GM12878 (cell line): ENCODE measurements around the gene TANC1.

Experiments
- BCL3 ChIP-seq: IDR thresholded peaks from 2 replicates; pipeline ENCODE4 v1.6.1; 2011; ENCODE audit warnings: borderline replicate concordance, low read depth, mild to moderate bottlenecking, moderate library complexity, low read length; ENCODE audit not compliant: insufficient read depth, poor library complexity, severe bottlenecking
- EP300 ChIP-seq, 2 experiments: fragments of 150-350 bp in 1 of 2; IDR thresholded peaks; 2 replicates each; pipeline ENCODE4 v1.6.1; 2011 to 2012; ENCODE audit warnings: low read depth in 2 of 2, low read length in 2 of 2, borderline replicate concordance in 1 of 2, improper control_type of control experiment in 1 of 2, inconsistent platforms in 1 of 2; ENCODE audit not compliant: control insufficient read depth in 1 of 2
- EZH2 ChIP-seq: IDR thresholded peaks from 2 replicates; pipeline ENCODE4 v1.6.1; 2012; ENCODE audit warnings: low read depth, mild to moderate bottlenecking, control low read depth, inconsistent platforms, low read length, borderline replicate concordance; ENCODE audit not compliant: control insufficient read depth
- SMAD5 ChIP-seq: IDR thresholded peaks from 2 replicates; pipeline ENCODE4 v1.6.1; 2016; ENCODE audit warnings: antibody characterized with exemption, low read depth
- SREBF2 ChIP-seq: IDR thresholded peaks from 2 replicates; pipeline ENCODE4 v1.6.1; 2012; ENCODE audit warnings: mild to moderate bottlenecking, low read length
- TF ChIP-seq, protein P1 (sequence below): fragments of 450-650 bp; IDR thresholded peaks from 2 replicates; pipeline ENCODE4 v1.6.1; 2018; ENCODE audit warnings: mild to moderate bottlenecking, low read depth, moderate library complexity; ENCODE audit not compliant: partially characterized antibody
- TF ChIP-seq, protein P2 (sequence below): IDR thresholded peaks from 2 replicates; pipeline ENCODE4 v1.6.1; 2011; ENCODE audit warnings: low read depth, low read length, improper control_type of control experiment, borderline replicate concordance

DNA sequence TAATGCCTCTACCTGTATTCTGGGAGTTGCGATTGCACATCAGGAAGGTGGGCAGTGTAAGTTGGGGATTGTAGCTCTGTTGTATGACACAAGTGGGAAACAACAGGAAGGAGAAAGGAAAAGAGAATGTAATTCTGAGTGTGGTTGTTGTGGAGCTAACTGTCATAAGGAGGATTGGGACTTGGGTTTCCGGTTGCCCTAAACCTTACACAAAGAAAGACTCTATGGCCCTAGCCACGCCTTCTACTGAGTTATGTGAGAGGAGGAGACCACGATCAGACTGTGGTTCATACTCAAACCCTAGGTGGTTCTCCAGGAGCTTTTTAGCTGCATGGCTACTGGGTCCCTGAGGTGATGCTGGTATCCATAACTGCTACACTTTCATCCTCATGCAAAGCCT, 86.5 kb downstream of the TANC1 start:
- no peak for TF ChIP-seq SREBF2
- TF ChIP-seq, protein P1, sequence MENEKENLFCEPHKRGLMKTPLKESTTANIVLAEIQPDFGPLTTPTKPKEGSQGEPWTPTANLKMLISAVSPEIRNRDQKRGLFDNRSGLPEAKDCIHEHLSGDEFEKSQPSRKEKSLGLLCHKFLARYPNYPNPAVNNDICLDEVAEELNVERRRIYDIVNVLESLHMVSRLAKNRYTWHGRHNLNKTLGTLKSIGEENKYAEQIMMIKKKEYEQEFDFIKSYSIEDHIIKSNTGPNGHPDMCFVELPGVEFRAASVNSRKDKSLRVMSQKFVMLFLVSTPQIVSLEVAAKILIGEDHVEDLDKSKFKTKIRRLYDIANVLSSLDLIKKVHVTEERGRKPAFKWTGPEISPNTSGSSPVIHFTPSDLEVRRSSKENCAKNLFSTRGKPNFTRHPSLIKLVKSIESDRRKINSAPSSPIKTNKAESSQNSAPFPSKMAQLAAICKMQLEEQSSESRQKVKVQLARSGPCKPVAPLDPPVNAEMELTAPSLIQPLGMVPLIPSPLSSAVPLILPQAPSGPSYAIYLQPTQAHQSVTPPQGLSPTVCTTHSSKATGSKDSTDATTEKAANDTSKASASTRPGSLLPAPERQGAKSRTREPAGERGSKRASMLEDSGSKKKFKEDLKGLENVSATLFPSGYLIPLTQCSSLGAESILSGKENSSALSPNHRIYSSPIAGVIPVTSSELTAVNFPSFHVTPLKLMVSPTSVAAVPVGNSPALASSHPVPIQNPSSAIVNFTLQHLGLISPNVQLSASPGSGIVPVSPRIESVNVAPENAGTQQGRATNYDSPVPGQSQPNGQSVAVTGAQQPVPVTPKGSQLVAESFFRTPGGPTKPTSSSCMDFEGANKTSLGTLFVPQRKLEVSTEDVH: no peak
- no peak for TF ChIP-seq EP300 (IDR thresholded peaks at IDR 0.05; ENCODE audit: borderline replicate concordance in 1 of 2, control insufficient read depth in 1 of 2, low read depth in 2 of 2, low read length in 2 of 2)
- TF ChIP-seq BCL3: no peak
- TF ChIP-seq, protein P2, sequence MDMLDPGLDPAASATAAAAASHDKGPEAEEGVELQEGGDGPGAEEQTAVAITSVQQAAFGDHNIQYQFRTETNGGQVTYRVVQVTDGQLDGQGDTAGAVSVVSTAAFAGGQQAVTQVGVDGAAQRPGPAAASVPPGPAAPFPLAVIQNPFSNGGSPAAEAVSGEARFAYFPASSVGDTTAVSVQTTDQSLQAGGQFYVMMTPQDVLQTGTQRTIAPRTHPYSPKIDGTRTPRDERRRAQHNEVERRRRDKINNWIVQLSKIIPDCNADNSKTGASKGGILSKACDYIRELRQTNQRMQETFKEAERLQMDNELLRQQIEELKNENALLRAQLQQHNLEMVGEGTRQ: no peak
- TF ChIP-seq EZH2: no peak
- TF ChIP-seq SMAD5: no peak
